A673 (cell line): Measurements from ENCODE around the gene CDC42BPA.

ENCODE experiments used
- CTCF ChIP-seq: fragments of 300-800, 200-600 bp; sonication (generic); conservative IDR thresholded peaks from 2 replicates; pipeline ENCODE4 v1.5.1; 2017; ENCODE audit warnings: low read depth, mild to moderate bottlenecking, antibody characterized with exemption, low read length, moderate library complexity, mixed read lengths
- EZH2 ChIP-seq: fragments of 200-600 bp; sonication (generic); IDR thresholded peaks from 2 replicates; pipeline ENCODE4 v1.6.1; 2017; ENCODE audit warnings: borderline replicate concordance, low read depth, mild to moderate bottlenecking, mixed read lengths, antibody characterized with exemption, low read length; ENCODE audit not compliant: poor library complexity, severe bottlenecking

DNA sequence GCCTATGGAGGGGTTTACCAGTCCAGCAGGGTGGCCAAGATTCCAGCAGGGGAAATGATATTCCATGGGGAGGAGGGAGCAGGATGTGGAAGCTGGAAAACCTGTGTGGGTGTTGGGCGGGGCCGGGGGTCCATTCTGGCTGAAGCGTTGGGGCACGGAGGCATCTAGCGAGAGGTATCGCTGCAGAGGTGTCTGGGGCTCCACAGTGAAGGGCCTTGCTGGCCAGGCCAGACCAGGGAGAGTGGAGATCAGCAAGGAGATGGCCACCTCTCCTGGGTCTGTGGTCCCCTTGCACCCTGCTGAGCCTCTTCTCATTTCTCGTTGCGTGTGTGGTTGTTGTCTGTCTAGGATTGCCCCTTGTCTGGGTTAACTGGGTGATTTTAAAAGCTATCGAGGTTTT lies 372.0 kb downstream of the CDC42BPA start:
- TF ChIP-seq CTCF: no peak
- TF ChIP-seq EZH2: no peak
